ENCODE data around the gene PRR23C. TPM values are rescaled to one million over a fixed set of nuclear protein-coding genes. Genes with fewer than 3 reads are reported as not detected.
A peak's percentile ranks its signal among the peaks of the same experiment; 100 is the strongest.

The PRR23C gene
- total and polyA plus RNA-seq, 2 experiments from 2014 or later = not detected

- TF ChIP-seq ZNF462 (CRISPR knock-in tag; IDR thresholded peaks at IDR 0.05) (no peak), NANOG (IDR thresholded peaks at IDR 0.05; ENCODE audit: borderline replicate concordance) (no peak), REST (IDR thresholded peaks at IDR 0.05; ENCODE audit: unreplicated experiment) (no peak)
Measured at GRCh38 chr3:139024968-139025367, 19.7 kb downstream of the PRR23C start (continued).

- no peak within 1 kb of the TSS for H3K4me2 ChIP-seq
- no peaks in the 10 kb centered on the region for H3K9me2 ChIP-seq (ENCODE audit: insufficient read depth)
- H3K27ac ChIP-seq (ENCODE audit: low read depth) = no peak within 1 kb of the TSS
- Mint-ChIP-seq H3K4me3 (no peak within 1 kb of the TSS), H3K27ac (no peak within 1 kb of the TSS), H3K9me3 (peaks cover 16% of the 10 kb centered on the region), H3K4me1 (no peaks in the 10 kb centered on the region), H3K36me3 (ENCODE audit: low read depth) (no peaks in the 10 kb centered on the region; the same call in 2 of the 3 replicates), H3K27me3 (ENCODE audit: insufficient read depth, low read depth, poor library complexity) (peaks cover 2% of the 10 kb centered on the region)
- H3K27me3 ChIP-seq (ENCODE audit: insufficient read depth) = no peaks in the 10 kb centered on the region
- no peak within 1 kb of the TSS for H2AFZ ChIP-seq
- H3K79me2 ChIP-seq (replicated peaks; ENCODE audit: insufficient read depth) = no peaks in the 10 kb centered on the region
- H4K20me1 ChIP-seq (replicated peaks; ENCODE audit: insufficient read depth) = no peaks in the 10 kb centered on the region
- DNase-seq (ENCODE audit: low spot score) = peak; percentile 59
- H3K36me3 ChIP-seq (ENCODE audit: insufficient read depth) = no peaks in the 10 kb centered on the region
- ATAC-seq = no peak; the same call in 2 of the 3 replicates
- H3K4me3 ChIP-seq = no peak within 1 kb of the TSS
- no peaks in the 10 kb centered on the region for H3K4me1 ChIP-seq (ENCODE audit: insufficient read depth)
- H3F3A ChIP-seq (replicated peaks; ENCODE audit: low read depth) = no peaks in the 10 kb centered on the region
- TF ChIP-seq STAT1 (IDR thresholded peaks at IDR 0.05; ENCODE audit: unreplicated experiment) (no peak), ZNF331 (CRISPR knock-in tag; IDR thresholded peaks at IDR 0.05; ENCODE audit: low read depth) (no peak), ZNF114 (CRISPR knock-in tag; IDR thresholded peaks at IDR 0.05) (no peak), EZH2 (IDR thresholded peaks at IDR 0.05; ENCODE audit: low read depth, unreplicated experiment) (no peak)
Measured at GRCh38 chr3:139020868-139021234, 23.8 kb downstream of the PRR23C start, which contains the start of gene PRR23B. TSS of gene PRR23B (minus strand) at chr3:139020926. CDS start at chr3:139020661, 265 bp downstream.

Data from GM23338 (cell line).